ENCODE measurements around the gene ZNF334. TPM values are rescaled to one million over a fixed set of nuclear protein-coding genes. Genes with fewer than 3 reads are reported as not detected.
A peak's percentile ranks its signal among the peaks of the same experiment; 100 is the strongest.

Gene ZNF334
- polyA plus RNA-seq, 2 of the 4 experiments (the other 2 are of a cell fraction) = not detected

DNA sequence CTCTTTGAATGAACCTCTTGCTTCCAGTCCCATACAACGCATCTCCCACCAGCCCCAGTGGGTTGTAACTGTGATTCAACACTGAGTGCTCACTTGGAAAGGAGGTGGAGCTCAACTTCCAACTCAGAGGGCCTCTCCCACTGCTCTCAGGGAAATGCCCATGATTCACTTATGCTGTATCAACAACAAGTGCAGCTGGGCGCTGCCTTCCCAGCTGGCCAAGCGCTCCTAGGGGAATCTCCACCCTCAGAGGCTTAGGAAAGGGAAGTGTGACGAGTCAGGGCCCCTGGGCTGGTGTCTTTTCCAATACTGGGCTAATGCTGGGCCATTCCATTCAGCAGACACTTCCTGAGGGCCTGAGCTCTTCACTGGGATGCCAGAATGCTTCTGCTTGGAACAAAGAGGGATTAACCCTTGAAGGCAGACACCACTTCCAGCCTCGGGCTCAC is 45.2 kb upstream of the ZNF334 start:
- no peaks in the 10 kb centered on the region for H3K9me3 ChIP-seq
- peak; percentile 59 to 73 for DNase-seq (ENCODE audit: low read depth in 1 of 2, low spot score in 1 of 2)
- WGBS (ENCODE audit: missing lambda C conversion rate) = 18% methylated on average over 5 of the region's 5 CpGs
- FAIRE-seq = no peak
- H3K27ac ChIP-seq = no peak overlapping the region
- no peak overlapping the region for H3K4me3 ChIP-seq
- ChIA-PET POLR2A (no interaction called here), CTCF (interaction anchor here (0.6 to 2.2 kb wide), 4 partner anchors 15 to 39 kb away, joined by 3 to 7 read pairs (median 3); no protein-coding TSS in a partner anchor)
- TF ChIP-seq, protein P1, sequence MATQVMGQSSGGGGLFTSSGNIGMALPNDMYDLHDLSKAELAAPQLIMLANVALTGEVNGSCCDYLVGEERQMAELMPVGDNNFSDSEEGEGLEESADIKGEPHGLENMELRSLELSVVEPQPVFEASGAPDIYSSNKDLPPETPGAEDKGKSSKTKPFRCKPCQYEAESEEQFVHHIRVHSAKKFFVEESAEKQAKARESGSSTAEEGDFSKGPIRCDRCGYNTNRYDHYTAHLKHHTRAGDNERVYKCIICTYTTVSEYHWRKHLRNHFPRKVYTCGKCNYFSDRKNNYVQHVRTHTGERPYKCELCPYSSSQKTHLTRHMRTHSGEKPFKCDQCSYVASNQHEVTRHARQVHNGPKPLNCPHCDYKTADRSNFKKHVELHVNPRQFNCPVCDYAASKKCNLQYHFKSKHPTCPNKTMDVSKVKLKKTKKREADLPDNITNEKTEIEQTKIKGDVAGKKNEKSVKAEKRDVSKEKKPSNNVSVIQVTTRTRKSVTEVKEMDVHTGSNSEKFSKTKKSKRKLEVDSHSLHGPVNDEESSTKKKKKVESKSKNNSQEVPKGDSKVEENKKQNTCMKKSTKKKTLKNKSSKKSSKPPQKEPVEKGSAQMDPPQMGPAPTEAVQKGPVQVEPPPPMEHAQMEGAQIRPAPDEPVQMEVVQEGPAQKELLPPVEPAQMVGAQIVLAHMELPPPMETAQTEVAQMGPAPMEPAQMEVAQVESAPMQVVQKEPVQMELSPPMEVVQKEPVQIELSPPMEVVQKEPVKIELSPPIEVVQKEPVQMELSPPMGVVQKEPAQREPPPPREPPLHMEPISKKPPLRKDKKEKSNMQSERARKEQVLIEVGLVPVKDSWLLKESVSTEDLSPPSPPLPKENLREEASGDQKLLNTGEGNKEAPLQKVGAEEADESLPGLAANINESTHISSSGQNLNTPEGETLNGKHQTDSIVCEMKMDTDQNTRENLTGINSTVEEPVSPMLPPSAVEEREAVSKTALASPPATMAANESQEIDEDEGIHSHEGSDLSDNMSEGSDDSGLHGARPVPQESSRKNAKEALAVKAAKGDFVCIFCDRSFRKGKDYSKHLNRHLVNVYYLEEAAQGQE (IDR thresholded peaks at IDR 0.05) = no peak
- TF ChIP-seq, protein P2, sequence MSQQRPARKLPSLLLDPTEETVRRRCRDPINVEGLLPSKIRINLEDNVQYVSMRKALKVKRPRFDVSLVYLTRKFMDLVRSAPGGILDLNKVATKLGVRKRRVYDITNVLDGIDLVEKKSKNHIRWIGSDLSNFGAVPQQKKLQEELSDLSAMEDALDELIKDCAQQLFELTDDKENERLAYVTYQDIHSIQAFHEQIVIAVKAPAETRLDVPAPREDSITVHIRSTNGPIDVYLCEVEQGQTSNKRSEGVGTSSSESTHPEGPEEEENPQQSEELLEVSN (IDR thresholded peaks at IDR 0.05; ENCODE audit: borderline replicate concordance, low read depth) = no peak
- no peak for TF ChIP-seq KDM1A (IDR thresholded peaks at IDR 0.05; ENCODE audit: low read depth)
- no peak for TF ChIP-seq RCOR1 (IDR thresholded peaks at IDR 0.05; ENCODE audit: low read depth, low read length)
- TF ChIP-seq, protein P3, sequence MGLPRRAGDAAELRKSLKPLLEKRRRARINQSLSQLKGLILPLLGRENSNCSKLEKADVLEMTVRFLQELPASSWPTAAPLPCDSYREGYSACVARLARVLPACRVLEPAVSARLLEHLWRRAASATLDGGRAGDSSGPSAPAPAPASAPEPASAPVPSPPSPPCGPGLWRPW (IDR thresholded peaks at IDR 0.05) = no peak
- 0 out of 3 replicates have a peak overlapping the region, but pooled peaks have one; percentile 23 for H3K4me2 ChIP-seq
- peak; percentile 79 to 83 for ATAC-seq
- peaks cover 12% of the 10 kb centered on the region for H3K4me1 ChIP-seq

DNA sequence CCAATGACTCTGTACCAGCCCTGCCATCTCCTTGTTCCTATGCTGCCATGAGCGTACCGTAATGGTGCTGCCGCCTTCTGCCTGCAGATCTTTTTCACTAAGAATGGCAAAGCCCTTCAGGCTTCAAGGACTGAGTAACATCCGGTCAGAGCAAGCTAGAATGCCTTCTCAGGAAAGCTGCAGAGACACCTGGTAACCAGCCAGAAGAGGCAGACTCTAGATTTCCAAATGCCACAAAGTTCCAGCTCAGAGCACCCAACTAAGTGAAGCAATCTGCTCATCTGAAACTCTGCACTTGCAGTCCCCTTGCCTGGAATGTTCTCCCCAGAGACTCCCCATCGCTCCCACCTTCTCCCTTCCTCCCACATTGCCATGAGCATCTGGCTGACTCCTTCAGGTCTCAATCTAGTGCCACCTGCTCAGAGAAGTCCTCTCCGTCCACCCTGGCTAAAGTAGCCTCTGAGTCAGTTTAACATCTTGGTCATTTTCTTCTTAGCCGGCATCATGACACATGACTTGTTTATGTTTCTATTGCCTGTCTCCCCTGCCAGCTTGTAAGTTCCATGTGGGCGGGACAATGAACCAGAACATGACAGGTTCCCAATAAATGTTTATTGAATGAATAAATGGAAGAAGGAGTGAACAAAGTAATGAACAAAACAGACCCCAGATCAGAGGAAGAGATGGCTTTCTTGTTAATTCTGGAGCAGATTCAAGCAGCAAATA is 44.0 kb upstream of the ZNF334 start:
- WGBS (ENCODE audit: missing lambda C conversion rate) = 54% methylated on average over 8 of the region's 8 CpGs
- DNase-seq (ENCODE audit: low read depth in 1 of 2, low spot score in 1 of 2) = no peak
- POLR2A ChIA-PET = interaction anchor here (0.6 kb wide), 1 partner anchor 124 kb away, joined by 3 read pairs; no protein-coding TSS in a partner anchor

DNA sequence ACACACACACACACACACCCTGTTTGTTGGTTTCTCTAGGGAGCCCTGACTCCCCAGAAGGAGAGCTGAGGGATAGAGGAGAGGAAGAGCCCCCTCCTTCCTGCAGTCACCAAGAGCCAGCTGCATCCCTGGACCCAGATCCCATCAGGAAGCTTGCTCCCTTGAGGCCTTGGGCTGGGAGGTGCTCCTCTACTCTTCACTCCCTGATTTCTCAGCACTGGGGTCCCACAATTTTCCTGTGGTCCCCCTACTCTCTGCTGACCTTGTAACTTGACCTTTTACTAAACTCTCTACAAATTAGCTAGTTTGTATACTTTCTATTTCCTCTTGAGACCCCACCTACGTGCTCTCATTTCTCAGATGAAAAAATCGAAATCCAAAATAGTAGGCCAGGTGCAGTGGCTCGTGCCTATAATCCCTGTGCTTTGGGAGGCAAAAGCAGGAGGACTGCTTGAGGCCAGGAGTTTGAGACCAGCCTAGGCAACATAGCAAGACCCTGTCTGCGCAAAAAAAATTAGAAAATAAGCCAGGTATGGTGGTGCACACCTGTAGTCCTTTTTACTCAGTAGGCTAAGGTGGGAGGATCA is 42.1 kb upstream of the ZNF334 start:
- ChIA-PET CTCF (no interaction called here), POLR2A (no interaction called here)
- peaks cover 8% of the 10 kb centered on the region; the same call in 1 of the 3 replicates for H3K4me1 ChIP-seq
- FAIRE-seq = no peak
- H3K9me3 ChIP-seq = no peaks in the 10 kb centered on the region
- 18% methylated on average over 4 of the region's 4 CpGs for WGBS (ENCODE audit: missing lambda C conversion rate)
- H3K4me2 ChIP-seq = no peak overlapping the region
- no peak for ATAC-seq
- TF ChIP-seq ZSCAN20 (CRISPR knock-in tag; IDR thresholded peaks at IDR 0.05) (no peak), HDAC2 (IDR thresholded peaks at IDR 0.05) (no peak), HOXA7 (CRISPR knock-in tag; IDR thresholded peaks at IDR 0.05) (no peak), POLR2A (IDR thresholded peaks at IDR 0.05; ENCODE audit: low read length) (no peak)
- TF ChIP-seq, protein P4, sequence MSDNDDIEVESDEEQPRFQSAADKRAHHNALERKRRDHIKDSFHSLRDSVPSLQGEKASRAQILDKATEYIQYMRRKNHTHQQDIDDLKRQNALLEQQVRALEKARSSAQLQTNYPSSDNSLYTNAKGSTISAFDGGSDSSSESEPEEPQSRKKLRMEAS (IDR thresholded peaks at IDR 0.05) = no peak
- no peak overlapping the region for H3K4me3 ChIP-seq
- DNase-seq (ENCODE audit: low read depth in 1 of 2, low spot score in 1 of 2) = no peak
- no peak overlapping the region for H3K27ac ChIP-seq

More for the DNA sequence above, 44.0 kb upstream of the ZNF334 start:
- TF ChIP-seq RFX5 (IDR thresholded peaks at IDR 0.05) (no peak), ZC3H11A (IDR thresholded peaks at IDR 0.05) (no peak), RARB (CRISPR knock-in tag; IDR thresholded peaks at IDR 0.05) (no peak), JUNB (IDR thresholded peaks at IDR 0.05) (no peak), CBX2 (IDR thresholded peaks at IDR 0.05; ENCODE audit: borderline replicate concordance, low read depth) (no peak), BHLHE40 (IDR thresholded peaks at IDR 0.05; ENCODE audit: low read depth, low read length) (no peak), FOSB (CRISPR knock-in tag; IDR thresholded peaks at IDR 0.05) (no peak), CBX8 (IDR thresholded peaks at IDR 0.05) (no peak), RNF2 (IDR thresholded peaks at IDR 0.05; ENCODE audit: borderline replicate concordance, low read depth) (no peak)
- TF ChIP-seq, protein P5, sequence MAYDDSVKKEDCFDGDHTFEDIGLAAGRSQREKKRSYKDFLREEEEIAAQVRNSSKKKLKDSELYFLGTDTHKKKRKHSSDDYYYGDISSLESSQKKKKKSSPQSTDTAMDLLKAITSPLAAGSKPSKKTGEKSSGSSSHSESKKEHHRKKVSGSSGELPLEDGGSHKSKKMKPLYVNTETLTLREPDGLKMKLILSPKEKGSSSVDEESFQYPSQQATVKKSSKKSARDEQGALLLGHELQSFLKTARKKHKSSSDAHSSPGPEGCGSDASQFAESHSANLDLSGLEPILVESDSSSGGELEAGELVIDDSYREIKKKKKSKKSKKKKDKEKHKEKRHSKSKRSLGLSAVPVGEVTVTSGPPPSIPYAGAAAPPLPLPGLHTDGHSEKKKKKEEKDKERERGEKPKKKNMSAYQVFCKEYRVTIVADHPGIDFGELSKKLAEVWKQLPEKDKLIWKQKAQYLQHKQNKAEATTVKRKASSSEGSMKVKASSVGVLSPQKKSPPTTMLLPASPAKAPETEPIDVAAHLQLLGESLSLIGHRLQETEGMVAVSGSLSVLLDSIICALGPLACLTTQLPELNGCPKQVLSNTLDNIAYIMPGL (CRISPR knock-in tag; IDR thresholded peaks at IDR 0.05; ENCODE audit: borderline replicate concordance) = no peak
- TF ChIP-seq, protein P3 (IDR thresholded peaks at IDR 0.05) = no peak
- Histone ChIP-seq H3K4me3 (no peak overlapping the region), H3K27ac (no peak overlapping the region), H3K9me3 (no peaks in the 10 kb centered on the region), H3K4me1 (peaks cover 8% of the 10 kb centered on the region; the same call in 1 of the 3 replicates), H3K4me2 (no peak overlapping the region)
- FAIRE-seq (no peak), ATAC-seq (no peak)
- CTCF ChIA-PET = interaction anchor here (1.2 to 2.2 kb wide), 3 partner anchors 16 to 123 kb away, joined by 3 to 7 read pairs (median 6); no protein-coding TSS in a partner anchor
